Ishikawa (cell line): ENCODE results near the gene FAM111A.

Experiments
- CEBPB ChIP-seq: IDR thresholded peaks from 2 replicates; pipeline ENCODE4 v1.6.1; 2012
- CREB1 ChIP-seq: IDR thresholded peaks from 2 replicates; pipeline ENCODE4 v1.6.1; 2012; ENCODE audit warnings: low read depth
- EGR1 ChIP-seq: IDR thresholded peaks from 2 replicates; pipeline ENCODE4 v1.6.1; 2012
- EP300 ChIP-seq: IDR thresholded peaks from 2 replicates; pipeline ENCODE4 v1.6.1; 2012; ENCODE audit warnings: borderline replicate concordance
- FOXM1 ChIP-seq: IDR thresholded peaks from 2 replicates; pipeline ENCODE4 v1.6.1; 2012; ENCODE audit warnings: low read depth, borderline replicate concordance
- NFIC ChIP-seq: IDR thresholded peaks from 2 replicates; pipeline ENCODE4 v1.6.1; 2012
- RAD21 ChIP-seq: IDR thresholded peaks from 2 replicates; pipeline ENCODE4 v1.6.1; 2012; ENCODE audit warnings: low read depth
- TAF1 ChIP-seq: IDR thresholded peaks from 2 replicates; pipeline ENCODE4 v1.6.1; 2012; ENCODE audit warnings: low read depth, mild to moderate bottlenecking
- TCF12 ChIP-seq: IDR thresholded peaks from 2 replicates; pipeline ENCODE4 v1.6.1; 2012; ENCODE audit warnings: low read depth
- TEAD4 ChIP-seq: IDR thresholded peaks from 2 replicates; pipeline ENCODE4 v1.6.1; 2012
- YY1 ChIP-seq: IDR thresholded peaks from 2 replicates; pipeline ENCODE4 v1.6.1; 2012; ENCODE audit warnings: low read depth
- ZBTB7A ChIP-seq: IDR thresholded peaks from 2 replicates; pipeline ENCODE4 v1.6.1; 2012; ENCODE audit warnings: low read depth
- TF ChIP-seq, protein P1 (sequence below): IDR thresholded peaks from 2 replicates; pipeline ENCODE4 v1.6.1; 2012
- TF ChIP-seq, protein P2 (sequence below): IDR thresholded peaks from 2 replicates; pipeline ENCODE4 v1.6.1; 2012; ENCODE audit warnings: low read depth, mild to moderate bottlenecking
- TF ChIP-seq, protein P3 (sequence below): IDR thresholded peaks from 2 replicates; pipeline ENCODE4 v1.6.1; 2012

Gene FAM111A

DNA sequence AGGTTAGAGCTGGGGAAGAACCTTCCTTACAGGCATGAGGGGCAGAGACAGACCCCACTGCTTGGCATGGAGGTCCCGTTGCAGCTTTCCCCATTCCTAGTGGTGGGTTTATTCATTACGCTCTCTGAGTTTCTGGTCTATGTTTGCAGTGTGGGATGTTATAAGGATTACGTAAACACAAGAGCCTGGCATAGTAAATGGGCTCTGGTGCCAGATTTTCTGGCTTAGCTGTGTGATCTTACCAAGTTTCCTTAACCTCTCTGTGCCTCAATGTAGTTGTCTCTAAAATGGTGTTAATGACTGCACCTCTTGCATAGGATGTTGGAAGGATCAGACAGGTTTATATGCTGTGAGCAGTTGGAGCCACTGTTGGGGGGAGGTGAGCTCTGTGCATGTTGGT is 44.4 kb downstream of the FAM111A start:
- TF ChIP-seq RAD21 = no peak
- TF ChIP-seq CEBPB = no peak

DNA sequence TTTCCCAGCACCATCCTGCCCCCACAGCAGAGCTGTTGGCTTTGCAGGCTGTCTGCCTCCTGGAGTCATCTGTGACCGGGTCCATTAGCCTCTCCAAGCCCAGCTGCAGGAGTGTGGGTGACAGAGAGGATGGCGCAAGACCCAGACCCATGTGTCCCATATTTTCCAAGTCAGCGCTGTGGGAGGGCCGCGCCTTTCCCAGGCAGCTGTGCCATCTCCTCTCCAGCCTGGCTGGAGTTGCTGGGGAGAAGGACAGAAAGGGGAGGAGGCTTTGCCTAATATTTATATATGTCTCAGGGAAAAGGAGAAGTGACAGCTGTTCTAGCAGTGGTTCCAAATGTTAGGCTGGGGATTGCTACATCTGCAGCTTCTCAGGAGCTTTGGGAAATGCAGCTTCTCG is 44.9 kb downstream of the FAM111A start:
- TF ChIP-seq TCF12 (no peak), EGR1 (no peak), TEAD4 (no peak), RAD21 (no peak), ZBTB7A (no peak), YY1 (no peak), CREB1 (no peak), CEBPB (no peak), EP300 (no peak), FOXM1 (no peak), TAF1 (no peak)
- TF ChIP-seq, protein P1, sequence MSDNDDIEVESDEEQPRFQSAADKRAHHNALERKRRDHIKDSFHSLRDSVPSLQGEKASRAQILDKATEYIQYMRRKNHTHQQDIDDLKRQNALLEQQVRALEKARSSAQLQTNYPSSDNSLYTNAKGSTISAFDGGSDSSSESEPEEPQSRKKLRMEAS = no peak
- TF ChIP-seq, protein P2, sequence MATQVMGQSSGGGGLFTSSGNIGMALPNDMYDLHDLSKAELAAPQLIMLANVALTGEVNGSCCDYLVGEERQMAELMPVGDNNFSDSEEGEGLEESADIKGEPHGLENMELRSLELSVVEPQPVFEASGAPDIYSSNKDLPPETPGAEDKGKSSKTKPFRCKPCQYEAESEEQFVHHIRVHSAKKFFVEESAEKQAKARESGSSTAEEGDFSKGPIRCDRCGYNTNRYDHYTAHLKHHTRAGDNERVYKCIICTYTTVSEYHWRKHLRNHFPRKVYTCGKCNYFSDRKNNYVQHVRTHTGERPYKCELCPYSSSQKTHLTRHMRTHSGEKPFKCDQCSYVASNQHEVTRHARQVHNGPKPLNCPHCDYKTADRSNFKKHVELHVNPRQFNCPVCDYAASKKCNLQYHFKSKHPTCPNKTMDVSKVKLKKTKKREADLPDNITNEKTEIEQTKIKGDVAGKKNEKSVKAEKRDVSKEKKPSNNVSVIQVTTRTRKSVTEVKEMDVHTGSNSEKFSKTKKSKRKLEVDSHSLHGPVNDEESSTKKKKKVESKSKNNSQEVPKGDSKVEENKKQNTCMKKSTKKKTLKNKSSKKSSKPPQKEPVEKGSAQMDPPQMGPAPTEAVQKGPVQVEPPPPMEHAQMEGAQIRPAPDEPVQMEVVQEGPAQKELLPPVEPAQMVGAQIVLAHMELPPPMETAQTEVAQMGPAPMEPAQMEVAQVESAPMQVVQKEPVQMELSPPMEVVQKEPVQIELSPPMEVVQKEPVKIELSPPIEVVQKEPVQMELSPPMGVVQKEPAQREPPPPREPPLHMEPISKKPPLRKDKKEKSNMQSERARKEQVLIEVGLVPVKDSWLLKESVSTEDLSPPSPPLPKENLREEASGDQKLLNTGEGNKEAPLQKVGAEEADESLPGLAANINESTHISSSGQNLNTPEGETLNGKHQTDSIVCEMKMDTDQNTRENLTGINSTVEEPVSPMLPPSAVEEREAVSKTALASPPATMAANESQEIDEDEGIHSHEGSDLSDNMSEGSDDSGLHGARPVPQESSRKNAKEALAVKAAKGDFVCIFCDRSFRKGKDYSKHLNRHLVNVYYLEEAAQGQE = no peak
- TF ChIP-seq, protein P3, sequence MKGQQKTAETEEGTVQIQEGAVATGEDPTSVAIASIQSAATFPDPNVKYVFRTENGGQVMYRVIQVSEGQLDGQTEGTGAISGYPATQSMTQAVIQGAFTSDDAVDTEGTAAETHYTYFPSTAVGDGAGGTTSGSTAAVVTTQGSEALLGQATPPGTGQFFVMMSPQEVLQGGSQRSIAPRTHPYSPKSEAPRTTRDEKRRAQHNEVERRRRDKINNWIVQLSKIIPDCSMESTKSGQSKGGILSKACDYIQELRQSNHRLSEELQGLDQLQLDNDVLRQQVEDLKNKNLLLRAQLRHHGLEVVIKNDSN = no peak

DNA sequence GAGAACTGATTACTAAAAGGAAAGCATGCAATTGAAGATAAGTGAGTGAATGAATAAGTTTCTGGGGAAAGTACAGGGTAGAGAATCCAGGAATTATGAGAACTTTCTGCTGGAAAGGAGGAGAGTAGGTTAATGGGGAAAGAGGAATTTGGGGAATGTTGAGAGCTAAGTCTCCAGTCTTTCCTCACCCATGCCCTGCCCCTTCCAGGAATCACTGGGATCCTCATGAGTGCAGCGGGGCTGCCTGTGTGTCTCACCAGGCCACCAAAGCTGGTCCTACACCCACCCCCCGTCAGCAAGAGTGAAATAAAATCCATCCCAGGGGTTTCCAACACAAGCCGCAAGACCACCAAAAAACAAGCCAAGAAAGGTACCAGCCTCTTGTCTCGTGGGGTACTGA is 46.3 kb downstream of the FAM111A start:
- TF ChIP-seq CREB1 = no peak
- no peak for TF ChIP-seq RAD21
- TF ChIP-seq EGR1 = no peak
- TF ChIP-seq EP300 = no peak
- no peak for TF ChIP-seq FOXM1
- TF ChIP-seq, protein P1 = no peak
- no peak for TF ChIP-seq CEBPB
- TF ChIP-seq NFIC = no peak
- no peak for TF ChIP-seq TAF1
- TF ChIP-seq, protein P3 = no peak
- TF ChIP-seq, protein P2 = no peak
- no peak for TF ChIP-seq YY1
- no peak for TF ChIP-seq TCF12

DNA sequence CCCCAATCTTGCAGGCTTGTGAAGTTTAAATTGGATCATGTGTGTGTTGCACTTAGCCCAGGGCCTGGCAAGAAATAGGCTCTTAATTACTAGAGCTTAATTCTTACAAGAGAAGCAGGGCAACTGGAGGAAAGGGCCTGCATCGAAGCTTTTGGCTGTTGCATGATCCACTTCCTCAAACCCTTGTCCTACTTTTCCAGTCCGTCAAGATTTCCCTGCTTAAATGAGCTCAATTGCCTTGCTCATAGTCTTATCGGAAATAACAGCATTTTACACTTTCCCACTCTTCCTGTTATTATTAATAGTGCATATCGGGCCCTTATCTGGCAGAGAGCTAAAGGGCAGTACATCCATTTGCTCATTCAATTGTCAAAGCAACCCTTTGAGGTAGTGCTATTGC is 47.3 kb downstream of the FAM111A start:
- TF ChIP-seq, protein P2 = no peak
- TF ChIP-seq CEBPB = no peak
- no peak for TF ChIP-seq TEAD4
- no peak for TF ChIP-seq TAF1
- no peak for TF ChIP-seq ZBTB7A
- no peak for TF ChIP-seq EGR1
- no peak for TF ChIP-seq YY1
- no peak for TF ChIP-seq TCF12

DNA sequence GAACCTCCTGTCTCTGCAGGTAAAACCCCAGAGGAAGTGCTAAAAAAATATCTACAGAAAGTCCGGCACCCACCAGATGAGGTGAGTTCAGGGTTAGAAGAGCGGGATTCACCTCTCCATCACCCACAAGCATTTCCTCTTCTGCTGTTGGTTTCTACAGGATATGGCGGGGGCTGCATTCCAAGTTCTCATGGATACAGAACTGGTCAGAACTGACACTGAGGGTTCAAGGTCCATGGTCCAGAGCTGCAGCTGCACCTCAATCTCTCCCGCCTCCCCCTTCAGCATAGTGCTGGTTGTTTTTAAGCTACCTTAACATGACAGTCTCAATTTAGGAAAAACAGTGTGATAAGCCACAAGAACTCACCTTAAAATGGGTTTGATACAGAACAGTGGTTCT is 48.4 kb downstream of the FAM111A start:
- TF ChIP-seq TEAD4 = no peak
- TF ChIP-seq, protein P3 = no peak
- no peak for TF ChIP-seq ZBTB7A
- no peak for TF ChIP-seq YY1
- TF ChIP-seq, protein P2 = no peak
- TF ChIP-seq EGR1 = no peak
- TF ChIP-seq, protein P1 = no peak
- no peak for TF ChIP-seq CREB1
